HG03520 (cell line): ENCODE measurements around the gene GABRA6.
A peak's percentile ranks its signal among the peaks of the same experiment; 100 is the strongest.
"Not testable (repeated sequence)": the region's sequence is repeated elsewhere in the genome, so short reads cannot be mapped to it uniquely, and the experiment has no call there.

Experiments used
- ATAC-seq: cut with Tn5 transposase; IDR thresholded peaks from one replicate; pipeline ENCODE4 v1.9.1; 2021; ENCODE audit warnings: mild to moderate bottlenecking, moderate library complexity; ENCODE audit not compliant: unreplicated experiment

Gene GABRA6

DNA sequence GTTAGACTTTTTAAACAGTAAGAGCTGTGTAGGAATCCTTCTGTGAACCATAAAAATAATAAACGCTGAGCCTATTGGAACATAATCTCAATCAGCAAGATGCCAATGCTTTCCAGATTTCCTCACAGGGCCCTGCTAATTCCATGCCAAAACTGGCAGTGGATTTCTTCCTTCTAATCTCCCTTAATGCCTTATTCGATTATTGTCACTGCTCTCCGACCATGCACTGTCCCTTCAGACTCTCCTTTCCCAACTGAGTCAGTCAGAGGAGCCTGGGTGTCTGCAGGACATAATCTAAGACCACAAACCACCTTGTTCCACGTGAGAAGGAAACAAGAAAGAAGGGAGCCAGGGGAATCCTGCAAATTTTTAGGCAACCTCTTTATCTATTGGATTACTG is at the start of gene GABRA6:
Gene GABRA6, plus strand, starts transcription at position 261 of the 400 bp plus-strand sequence. CDS start 269 bp downstream, outside the sequence.
- ATAC-seq: no peak

GRCh38 chr5:161637591-161637990 is 47.9 kb upstream of the GABRA6 start:
- ATAC-seq: no peak

GRCh38 chr5:161641444-161641843 is 44.1 kb upstream of the GABRA6 start:
- ATAC-seq: no peak

DNA sequence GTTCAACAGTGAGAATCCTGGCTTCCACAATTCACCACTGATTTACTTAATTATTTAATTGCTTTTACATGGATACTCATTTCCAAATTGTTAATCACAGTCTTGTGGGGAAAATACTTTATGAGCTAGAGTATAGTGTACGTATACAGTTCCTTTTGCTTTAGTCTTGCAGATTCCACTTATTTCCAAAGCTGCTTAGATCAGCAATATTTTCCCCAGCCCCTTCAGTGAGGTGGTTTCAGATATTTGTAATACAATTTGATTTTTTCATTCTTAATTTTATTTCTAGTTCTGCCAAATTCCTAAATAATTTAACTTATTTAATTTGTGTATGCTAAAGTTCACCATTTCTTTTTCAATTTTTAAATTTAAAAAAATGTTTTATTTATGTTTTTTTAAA is 40.3 kb upstream of the GABRA6 start:
- no peak for ATAC-seq

DNA sequence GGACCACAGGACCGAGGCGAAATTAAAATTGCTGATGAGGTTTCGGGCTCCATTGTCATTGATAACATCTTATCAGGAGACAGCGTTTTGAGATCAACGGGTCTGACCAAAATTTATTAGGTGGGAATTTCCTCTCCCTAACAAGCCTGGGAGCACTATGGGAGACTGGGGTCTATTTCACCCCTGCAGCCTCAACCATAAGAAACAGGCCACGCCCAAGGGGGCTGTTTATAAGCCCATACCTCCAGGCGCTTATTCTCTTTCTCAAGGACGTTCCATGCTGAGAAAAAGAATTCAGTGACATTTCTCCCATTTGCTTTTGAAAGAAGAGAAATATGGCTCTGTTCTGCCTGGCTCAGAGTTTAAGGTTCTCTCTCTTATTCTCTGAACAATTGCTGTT is 33.6 kb upstream of the GABRA6 start:
- ATAC-seq: not testable (repeated sequence)

DNA sequence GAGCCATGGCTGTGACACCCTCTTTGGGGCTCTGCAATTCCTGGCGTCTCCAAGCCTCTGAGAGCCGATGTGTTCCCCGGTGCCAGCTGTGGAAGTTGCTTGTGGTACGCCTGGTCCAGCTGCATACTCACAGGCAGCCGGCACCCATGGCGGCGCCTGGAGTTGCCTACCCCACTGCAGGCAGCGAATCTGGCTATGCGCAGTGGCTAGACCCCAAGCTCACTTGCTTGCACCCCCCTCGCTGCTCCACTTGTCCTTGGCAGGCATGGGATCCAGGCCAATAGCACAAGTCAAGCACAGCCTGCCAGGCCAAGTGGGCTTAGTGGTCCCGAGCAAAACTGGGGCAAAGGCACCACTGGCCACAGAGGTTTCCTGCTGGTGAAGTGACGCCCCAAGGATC is 24.7 kb upstream of the GABRA6 start:
- no peak for ATAC-seq

DNA sequence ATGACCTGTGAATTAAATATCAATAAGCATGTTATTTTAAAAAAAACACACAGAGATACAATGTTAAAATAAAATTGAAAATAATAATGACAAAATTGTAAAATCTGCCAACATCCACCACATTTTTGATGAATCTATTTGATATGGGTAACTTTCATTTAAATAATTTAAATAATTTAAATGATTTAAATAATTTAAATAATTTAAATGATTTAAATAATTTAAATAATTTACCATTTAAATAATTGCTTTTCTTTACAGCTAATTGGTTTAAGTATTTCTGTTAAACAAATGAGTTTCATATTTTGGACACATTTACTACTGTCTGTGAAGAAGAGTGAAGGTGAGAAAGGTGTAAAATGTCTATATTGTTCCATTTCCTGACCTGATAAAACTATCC is 22.1 kb upstream of the GABRA6 start:
- ATAC-seq: no peak

DNA sequence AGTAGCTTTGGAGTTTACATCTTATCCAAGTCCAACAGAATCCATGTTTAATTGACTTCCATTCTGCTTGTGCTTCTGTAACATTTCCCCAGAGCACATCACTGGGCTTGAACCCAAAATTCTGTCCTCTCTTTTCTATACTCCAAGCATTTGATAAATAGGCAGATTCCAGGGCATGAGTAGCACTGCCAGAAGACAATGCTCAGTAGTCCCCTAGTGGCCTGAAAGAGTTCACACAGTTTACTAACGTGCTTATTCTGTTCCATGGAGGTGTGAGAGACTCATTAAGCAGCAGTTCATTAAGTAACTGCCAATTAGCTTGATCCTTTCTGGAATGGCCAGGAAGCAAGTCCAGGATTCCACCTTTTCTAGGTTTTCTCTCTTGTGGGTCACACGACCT is 9.4 kb upstream of the GABRA6 start:
- ATAC-seq: peak; percentile 96

GRCh38 chr5:161686149-161686548 is 628 bp downstream of the GABRA6 start:
- ATAC-seq: no peak

GRCh38 chr5:161686881-161687280 is 1.4 kb downstream of the GABRA6 start:
- ATAC-seq: no peak

DNA sequence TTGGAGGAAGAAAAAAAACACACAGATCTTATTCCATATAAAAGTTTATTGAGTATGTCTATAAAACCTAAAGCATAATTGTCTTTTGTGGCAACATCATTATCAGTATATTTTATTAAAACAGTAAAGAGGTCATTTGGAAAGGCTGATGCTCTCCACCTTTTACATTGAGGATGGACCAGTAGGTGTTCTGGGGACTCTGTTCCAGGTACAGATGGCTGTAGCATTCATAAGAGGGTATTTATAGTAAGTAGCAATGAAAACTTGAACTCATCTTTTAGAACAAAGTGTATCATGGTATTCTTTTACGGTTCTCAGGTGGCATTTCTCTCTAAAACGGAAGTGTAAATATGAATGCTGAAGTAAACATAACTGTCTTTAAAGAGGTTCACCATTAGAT is 1.8 kb downstream of the GABRA6 start:
- ATAC-seq: no peak

- no peak for ATAC-seq
These were observed 6.4 kb downstream of the GABRA6 start for GRCh38 chr5:161691911-161692310.

- ATAC-seq: no peak
These were observed 11.5 kb downstream of the GABRA6 start for GRCh38 chr5:161697001-161697400.

DNA sequence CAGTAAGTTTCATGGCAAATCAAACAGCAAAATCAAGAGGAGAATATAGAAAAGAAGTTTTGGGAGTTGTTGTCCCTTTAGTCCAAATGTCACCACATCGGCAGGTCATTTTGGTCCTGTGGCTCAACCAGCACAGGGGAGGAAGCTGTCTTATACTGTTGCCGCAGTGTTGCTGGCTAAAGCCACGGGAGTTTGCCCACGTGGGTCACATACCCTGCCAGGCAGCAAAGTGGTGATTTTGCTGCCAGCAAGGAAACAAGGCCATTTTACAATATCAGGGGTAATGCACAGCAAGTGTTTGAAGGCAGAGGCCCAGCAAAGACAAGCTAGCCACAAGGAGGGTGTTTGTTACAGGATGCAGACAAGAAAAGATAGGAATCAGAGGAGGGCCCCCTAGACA is 14.5 kb downstream of the GABRA6 start:
- ATAC-seq: no peak

DNA sequence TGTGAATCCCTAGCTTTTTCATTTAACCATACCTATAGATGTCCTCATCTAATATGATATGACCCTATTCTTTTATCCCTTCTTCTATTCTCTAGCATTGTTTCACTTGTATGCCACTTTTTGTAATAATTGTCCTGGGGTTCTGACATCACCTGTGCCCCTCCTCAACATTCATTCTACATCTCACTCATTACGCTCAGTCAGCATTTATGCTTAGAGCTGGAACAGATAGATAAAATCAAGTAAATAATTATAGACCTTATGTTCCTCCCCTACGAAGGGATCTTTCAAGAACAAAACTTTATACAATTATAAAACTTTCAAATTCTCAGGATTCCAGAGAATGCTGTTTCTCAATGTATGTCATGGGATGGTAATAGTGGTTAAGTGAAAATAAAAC is 18.0 kb downstream of the GABRA6 start:
- no peak for ATAC-seq

- ATAC-seq: no peak
These were observed 21.9 kb downstream of the GABRA6 start for GRCh38 chr5:161707382-161707781.

- no peak for ATAC-seq
These were observed 23.7 kb downstream of the GABRA6 start for GRCh38 chr5:161709239-161709638.

GRCh38 chr5:161713042-161713441 is 27.5 kb downstream of the GABRA6 start:
- no peak for ATAC-seq

GRCh38 chr5:161719157-161719556 is 33.6 kb downstream of the GABRA6 start:
- ATAC-seq: no peak

- ATAC-seq: no peak
These were observed 34.9 kb downstream of the GABRA6 start for GRCh38 chr5:161720460-161720859.

DNA sequence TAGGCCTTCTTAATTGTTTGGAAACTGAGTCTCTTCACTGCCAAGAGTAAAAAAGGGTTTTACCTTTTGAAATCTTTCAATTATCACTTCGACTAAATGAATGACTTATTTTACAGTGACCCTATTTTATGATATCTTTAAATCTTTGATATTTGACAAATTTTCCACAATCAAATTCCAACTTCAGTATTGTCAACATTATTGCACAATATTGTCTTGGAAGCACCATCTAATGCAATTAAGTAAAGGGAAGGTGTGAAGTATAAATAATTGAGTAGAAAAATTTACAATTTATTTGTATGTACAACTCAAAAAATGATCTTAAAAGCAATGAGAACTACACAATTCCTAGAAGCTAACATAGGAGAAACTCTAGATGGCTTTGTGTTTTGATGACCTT is 49.2 kb downstream of the GABRA6 start:
- no peak for ATAC-seq

GRCh38 chr5:161740433-161740832 is 54.9 kb downstream of the GABRA6 start:
- ATAC-seq: no peak

- no peak for ATAC-seq
These were observed 58.8 kb downstream of the GABRA6 start for GRCh38 chr5:161744276-161744675.

GRCh38 chr5:161745392-161745791 is 59.9 kb downstream of the GABRA6 start:
- no peak for ATAC-seq
